CD4-positive, alpha-beta T cell treated with Interleukin-17A for 4 hours (primary cell): Measurements from ENCODE around the gene CTBP2.

Source experiments
- DNase-seq: peaks from one replicate; pipeline ENCODE4 v3.0.0-alpha.2; 2020; ENCODE audit warnings: mixed read lengths

Gene CTBP2

GRCh38 chr10:125141860-125142484 lies 18.4 kb downstream of the CTBP2 start:
- no peak for DNase-seq

DNA sequence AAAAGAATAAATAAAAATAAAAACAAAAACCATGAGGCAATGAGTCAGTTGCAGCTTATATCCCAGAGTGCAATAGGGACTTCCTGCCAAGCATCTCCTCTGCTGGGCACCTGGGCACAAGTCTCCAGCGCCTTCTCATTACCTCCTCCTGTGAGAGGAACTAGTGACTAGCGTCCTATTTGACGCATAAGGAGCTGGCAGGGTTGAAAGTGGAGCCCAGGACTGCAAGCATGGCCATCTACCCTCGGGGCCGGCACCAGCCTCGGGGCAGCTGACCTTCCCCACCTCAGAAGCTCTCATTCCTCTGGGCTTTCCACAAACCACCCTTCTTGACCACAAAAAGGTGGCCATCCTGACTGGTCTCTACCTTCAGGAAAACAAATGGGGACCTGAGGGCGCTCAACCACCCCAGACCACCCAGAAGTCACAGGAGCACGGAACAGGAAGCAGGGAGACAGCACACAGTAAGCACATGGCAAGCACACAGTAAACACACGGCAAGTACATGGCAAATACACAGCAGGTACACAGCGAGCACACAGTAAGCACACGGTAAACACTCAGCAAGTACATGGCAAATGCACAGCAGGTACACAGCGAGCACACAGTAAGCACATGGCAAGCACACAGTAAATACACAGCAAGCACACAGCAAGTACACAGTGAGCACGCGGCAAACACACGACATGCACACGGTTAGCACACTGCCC lies 19.1 kb downstream of the CTBP2 start:
- DNase-seq, result no peak

DNA sequence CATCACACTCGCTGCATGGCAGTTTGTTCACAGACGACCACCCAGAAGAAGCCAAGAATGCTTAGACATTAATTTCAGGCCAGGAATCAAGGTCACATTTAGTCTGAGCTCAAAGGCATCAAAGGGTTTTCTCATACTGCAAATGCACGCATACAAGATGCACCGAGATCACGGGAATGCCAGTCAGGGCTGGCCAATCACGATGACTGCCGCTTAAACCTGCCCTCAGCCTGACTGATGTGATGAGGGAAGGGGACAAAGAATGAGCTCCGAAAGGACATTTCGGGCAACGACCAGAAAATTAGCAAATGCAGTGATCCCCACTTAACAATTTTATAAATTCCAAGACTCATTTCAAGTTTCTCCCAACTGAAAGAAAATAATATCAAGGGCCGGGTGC lies 20.2 kb downstream of the CTBP2 start:
- DNase-seq, result no peak

DNA sequence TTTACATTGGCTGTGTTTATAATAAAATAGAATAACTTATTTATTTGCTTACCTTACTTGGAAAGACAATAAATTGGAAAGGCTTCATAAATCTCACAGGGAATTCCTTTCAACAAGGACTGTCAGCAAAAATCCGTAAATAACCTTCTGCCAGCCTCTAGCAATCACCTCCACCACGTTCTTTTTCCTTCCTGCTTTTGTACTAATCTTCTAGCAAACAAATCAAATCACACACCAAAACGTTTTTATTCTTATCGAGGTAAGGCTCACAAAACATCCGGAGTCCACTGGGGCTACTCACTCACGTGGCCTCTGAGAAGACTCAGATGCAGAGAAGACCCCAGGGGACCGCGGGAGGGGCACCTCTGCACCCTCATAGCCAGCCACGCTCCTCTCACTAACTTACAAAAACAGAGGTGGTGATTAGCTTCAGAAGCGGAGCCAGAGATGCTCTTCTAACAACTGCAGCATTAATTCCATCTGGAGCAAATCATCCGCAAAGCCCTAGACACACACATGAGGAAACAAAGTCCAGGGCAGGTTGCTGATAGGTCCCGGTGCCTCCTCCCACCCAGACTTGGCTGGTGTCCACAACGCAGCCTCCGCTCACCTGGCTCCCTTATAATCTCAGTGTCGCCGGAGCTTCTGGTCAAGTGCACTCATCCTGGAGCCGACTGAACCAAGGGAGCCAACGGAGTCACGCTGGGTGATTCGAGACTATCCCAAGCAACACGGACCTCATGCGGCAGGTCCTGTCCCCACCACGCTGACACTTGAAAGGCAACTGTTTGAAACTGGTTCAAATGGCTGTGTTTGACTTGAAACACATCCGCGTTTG lies 22.5 kb downstream of the CTBP2 start:
- no peak for DNase-seq

DNA sequence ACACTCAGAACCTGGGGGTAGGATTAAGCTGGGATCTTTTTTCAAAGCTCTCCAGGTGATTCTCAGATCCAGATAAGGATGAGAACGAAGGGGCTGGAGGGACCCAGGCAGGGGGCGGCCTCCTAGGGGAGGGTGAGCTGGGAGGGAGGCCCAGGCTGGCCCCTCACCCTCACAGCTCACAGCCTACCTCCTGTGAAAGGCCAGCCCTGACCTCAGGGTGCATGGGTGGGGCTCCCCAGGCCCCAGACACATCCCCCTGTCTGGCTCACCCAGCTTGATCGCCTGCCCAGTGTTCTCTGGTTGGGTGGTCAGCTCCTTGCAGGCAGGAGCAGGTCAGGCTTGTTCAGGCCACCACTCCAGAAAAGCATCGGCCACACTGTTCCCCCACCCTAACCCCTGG lies 24.3 kb downstream of the CTBP2 start:
- no peak for DNase-seq

GRCh38 chr10:125135771-125136035 lies 24.7 kb downstream of the CTBP2 start:
- DNase-seq, result no peak

DNA sequence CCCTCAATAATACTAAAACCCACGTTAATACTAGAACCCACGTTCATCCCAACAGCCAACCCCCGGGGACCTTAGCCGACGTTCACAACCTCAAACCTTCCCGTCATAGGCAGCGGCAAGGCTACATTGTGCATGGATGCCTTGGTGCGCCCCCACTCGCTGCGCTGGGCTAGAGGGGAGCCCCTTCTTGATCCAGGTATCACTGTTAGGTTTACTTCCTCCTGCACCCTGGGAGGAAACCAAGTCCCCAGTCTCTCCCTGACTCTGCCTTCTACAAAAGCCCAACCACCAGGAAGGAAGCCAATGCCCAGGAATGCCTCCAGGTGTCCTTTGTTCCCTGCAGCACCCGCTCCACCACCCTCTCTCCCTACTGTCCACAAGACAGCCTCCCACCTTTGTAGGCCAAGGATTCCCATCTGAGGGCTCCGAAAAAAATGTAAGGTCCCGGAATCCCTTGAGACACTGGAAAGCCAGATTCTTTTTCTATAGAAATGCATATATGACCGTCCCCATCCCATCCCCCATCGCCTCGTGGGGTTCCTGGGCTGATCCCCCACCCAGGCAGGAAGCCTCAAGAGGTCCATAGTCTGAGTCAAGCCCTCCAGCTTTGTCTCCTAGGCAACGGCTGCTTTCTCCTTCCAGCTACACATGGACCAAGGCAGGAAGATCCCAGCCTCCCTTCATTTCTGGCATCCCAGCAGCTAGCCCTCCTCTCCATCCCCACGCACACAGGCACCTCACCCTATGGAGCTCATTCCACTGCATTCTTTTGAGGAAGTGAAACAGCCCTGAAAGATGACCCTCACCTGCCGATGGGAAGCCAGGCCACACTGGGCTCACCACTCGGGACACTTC lies 25.2 kb downstream of the CTBP2 start:
- no peak for DNase-seq

DNA sequence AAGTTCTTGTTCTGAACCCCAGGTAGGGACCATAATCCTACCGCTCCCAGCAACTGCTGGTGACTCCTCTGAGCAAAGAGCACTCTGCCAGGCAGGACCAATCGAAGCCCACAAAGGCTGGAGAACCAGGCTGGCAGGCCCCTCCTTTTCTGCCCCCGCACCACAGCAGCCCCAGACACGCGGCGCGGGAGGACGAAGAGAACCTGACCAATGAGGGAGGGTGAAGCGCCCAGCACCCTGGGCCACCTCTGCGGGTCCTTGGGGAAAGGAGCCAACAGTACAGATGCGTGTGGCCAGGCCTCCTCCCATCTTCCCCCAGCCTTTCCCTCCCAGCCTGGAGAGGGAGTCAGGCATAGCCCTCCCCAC lies 25.9 kb downstream of the CTBP2 start:
- no peak for DNase-seq

DNA sequence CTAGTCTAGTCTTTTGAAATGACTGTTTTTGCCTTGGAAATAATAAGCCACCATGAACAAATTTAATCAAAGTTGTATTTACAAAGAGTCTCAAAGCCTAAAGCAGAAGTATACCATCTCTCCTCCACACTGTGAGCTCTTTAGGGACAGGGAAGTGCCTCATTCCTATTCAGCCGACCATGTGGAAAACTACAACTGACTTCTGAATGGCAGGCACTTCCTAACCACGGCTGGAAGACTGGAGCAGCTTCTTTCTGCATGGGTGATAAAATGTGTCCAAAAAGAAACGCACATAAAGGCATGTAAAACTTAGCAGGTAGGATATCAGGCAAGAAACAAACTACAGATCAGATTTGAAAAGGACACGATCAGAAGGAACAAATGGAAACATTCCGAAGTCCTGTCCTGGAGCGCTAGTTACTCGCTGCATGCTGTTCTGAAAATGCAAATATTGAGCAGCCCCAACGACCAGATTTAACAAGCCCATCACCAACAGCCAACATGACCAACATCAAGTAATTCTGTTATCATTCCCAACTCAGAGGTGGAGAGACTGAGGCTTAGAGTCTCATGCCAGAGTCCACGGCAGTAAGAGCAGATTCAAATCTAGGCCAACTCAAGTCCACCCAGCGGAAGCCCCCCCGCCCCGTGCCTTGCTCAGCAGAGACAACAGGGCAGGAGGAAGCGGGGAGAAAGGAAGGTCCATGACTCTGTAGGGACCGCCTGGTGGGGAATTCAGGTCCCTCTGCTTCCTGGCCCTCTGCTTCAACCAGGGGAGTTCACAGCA lies 26.5 kb downstream of the CTBP2 start:
- no peak for DNase-seq

- no peak for DNase-seq
Observed at GRCh38 chr10:125132344-125132743, 28.0 kb downstream of the CTBP2 start.

- DNase-seq, result no peak
Observed at GRCh38 chr10:125130916-125131315, 29.4 kb downstream of the CTBP2 start.

DNA sequence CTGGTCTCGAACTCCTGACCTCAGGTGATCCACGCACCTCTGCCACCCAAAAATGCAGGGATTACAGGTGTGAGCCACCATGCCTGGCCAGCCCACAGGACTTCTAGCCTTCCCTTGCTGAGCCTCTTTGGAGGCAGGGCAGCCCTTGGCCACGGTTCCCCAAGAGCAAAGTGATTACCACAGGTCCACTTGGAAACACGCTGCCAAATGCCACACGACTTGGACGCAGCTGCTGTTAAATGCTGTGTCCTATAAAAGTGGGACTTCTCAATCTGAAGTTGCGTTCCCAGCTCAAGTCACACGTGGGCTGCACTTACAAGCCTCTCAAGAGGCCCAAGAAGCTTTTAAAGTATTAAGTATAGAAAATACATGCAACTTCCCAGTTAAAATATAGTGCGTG lies 30.1 kb downstream of the CTBP2 start:
- no peak for DNase-seq

GRCh38 chr10:125129076-125129458 lies 31.3 kb downstream of the CTBP2 start:
- DNase-seq, result no peak

- no peak for DNase-seq
Observed at GRCh38 chr10:125128397-125129075, 31.8 kb downstream of the CTBP2 start.

GRCh38 chr10:125127986-125128385 lies 32.4 kb downstream of the CTBP2 start:
- no peak for DNase-seq

DNA sequence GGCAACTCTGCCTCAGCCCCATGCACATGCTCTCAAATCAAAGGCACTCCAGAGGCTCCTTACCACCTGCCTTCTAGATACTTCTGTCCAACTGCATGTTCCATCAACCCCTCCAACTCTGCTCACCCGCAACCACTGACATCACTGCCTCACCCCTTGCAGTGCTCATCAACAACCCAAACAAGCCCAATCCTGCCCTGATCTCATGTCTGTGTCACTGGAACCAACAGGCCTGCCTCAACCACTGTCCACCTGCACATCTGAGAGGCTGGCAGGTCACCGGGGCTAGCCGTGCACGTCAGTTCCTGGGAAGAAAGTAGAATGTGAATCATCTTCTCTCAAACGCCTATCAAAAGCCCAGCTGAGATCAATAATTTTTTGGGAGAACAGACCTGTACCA lies 33.3 kb downstream of the CTBP2 start:
- DNase-seq, result no peak

- DNase-seq, result no peak
Observed at GRCh38 chr10:125125951-125126735, 34.2 kb downstream of the CTBP2 start.

GRCh38 chr10:125124907-125125306 lies 35.5 kb downstream of the CTBP2 start:
- no peak for DNase-seq

DNA sequence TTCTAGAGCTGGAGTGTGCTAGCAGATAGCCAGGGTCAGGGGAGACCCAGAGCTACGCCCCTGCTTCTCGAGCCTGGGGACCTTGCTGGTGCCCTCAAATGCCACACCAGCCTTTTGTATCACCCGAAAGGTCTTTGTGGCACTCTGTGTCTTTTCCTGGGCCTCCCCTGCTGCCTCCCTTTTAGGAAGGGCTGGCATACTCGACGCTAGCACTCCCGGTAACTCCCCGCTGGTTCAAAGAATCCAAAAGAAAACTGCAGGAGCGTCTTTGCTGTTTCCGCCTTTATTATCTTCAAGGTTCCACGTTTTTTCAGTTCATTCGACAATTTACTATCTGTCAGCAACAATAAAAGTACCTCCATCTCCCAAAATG lies 36.3 kb downstream of the CTBP2 start:
- DNase-seq, result no peak

DNA sequence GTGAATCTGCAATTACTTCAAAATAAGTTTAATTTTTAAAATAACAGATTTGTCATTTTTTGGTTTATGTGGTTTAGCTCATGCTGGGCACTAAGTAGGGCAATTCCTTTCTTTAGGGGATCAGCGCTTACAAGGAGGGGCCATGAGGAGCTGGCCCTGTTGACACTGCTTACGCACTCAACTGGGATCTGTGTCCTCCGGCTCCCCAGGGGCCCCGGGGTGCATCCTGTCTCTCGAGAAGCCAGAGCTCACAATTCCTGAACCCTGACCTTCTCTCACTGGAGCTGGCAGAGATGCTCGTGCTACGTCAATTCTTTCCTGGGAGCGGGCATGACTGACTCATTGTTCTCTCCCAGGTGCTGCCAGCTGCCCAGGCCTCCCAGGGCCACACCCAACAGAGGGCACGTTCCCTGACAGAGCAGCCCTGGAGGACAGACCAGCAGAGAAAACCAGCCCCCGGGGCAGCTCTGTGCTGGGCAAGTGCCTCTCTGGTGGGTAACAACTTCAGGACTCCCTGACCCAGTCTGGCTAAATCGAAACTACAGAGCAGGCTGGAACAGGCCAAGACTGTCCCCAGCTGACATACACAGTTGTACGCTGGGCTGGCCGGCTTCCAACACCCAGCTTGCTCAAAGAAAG lies 36.8 kb downstream of the CTBP2 start:
- no peak for DNase-seq

GRCh38 chr10:125122566-125122965 lies 37.8 kb downstream of the CTBP2 start:
- no peak for DNase-seq
